Activated CD4-positive, CD25-positive, alpha-beta regulatory T cell treated with anti-CD3 and anti-CD28 coated beads, Interleukin-2, amount 50 U/mL, for 16 hours (primary cell): ENCODE measurements around the gene CHST6.
"Not testable (repeated sequence)": the region's sequence is repeated elsewhere in the genome, so short reads cannot be mapped to it uniquely, and the experiment has no call there.

Experiments
- DNase-seq: peaks from one replicate; pipeline ENCODE4 v3.0.0-alpha.2; 2020; ENCODE audit warnings: low read depth, low spot score

CHST6 gene

DNA sequence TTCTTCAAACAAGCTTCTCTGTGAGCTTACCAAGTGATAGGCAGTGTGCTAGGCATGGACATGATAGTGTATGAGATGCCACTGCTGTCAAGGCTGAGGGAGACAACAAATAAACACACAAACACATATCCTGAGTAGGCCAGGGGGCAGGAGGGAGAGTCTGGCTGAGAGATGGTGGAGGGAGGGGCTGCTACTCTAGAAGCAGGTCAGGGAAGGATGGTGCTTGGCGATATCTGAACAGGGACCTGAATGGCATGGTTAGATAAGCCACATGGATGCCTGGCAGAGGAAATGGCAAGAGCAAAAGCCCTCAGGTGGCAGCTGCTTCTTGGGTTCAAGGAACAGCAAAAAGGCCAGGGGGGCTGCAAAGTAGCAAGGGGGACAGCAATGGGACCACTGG lies 8.6 kb upstream of the CHST6 start:
- no peak for DNase-seq

DNA sequence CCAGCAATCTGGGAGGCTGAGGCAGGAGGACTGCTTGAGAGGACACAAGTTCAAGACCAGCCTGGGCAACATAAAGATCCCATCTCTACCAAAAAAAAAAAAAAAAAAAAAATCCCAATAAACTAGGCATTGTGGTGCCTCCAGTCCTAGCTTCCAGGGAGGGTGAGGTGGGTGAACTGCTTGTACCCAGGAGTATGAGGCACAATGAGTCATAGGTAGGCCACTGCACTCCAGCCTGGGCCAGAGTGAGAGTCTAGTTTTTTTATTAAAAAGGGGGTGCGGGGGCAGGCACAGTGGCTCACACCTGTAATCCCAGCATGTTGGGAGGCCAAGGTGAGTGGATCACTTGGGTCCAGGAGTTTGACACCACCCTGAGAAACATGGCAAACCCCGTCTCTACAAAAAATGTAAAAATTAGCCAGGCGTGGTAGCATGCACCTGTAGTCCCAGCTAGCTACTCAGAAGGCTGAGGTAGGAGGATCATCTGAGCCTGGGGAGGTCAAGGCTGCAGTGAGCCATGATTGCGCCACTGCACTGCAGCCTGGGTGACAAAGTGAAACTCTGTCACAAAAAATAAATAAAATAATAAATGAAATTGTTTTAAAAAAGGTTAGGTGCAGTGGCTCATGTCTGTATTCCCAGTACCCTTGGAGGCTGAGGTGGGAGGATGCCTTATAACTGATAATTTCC lies 7.8 kb upstream of the CHST6 start:
- no peak for DNase-seq

DNA sequence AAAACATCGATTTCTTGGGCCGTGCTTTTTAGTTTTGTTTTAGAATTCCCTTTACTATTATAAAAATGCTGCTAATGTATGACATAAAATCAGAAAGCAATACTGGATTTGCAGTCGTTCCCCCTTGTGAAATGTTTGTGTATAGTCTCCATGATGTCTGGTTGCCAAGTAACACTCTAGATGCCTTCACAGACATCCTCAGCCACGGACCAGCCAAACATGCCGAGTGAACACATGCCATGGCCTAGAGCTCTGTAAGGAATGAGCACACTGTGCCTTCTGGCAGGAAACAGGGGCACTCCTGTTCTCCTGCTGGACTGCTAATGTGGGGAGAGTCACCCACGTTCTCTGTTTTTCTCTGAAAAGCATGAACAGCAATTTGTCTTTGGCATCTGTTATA lies 6.6 kb upstream of the CHST6 start:
- DNase-seq: not testable (repeated sequence)

DNA sequence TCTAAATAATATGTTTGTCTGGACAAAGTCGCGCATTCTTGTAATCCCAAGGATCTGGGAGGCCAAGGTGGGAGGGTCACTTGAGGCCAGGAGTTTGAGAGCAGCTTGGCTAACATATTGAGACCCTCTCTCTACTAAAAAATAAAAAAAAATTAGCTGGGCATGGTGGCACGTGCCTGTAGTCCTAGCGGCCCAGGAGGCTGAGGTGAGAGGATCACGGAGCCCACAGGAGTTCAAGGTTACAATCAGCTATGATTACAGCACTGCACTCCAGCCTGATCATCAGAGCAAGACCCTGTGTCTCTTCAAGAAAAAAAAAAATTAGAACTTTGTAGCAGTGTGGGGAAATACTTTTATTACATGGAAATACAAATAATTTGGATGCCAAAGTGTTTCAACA lies 6.1 kb upstream of the CHST6 start:
- DNase-seq: no peak

- not testable (repeated sequence) for DNase-seq
Observed at GRCh38 chr16:75498605-75499322, 3.5 kb upstream of the CHST6 start.

GRCh38 chr16:75497558-75497957 lies 2.3 kb upstream of the CHST6 start:
- no peak for DNase-seq

GRCh38 chr16:75494661-75495075 lies 573 bp downstream of the CHST6 start:
- no peak for DNase-seq

- DNase-seq: no peak
Observed at GRCh38 chr16:75494184-75494583, 1.1 kb downstream of the CHST6 start.

- DNase-seq: no peak
Observed at GRCh38 chr16:75491876-75492275, 3.4 kb downstream of the CHST6 start.

GRCh38 chr16:75488322-75488721 lies 6.9 kb downstream of the CHST6 start:
- no peak for DNase-seq

- no peak for DNase-seq
Observed at GRCh38 chr16:75486676-75487313, 8.4 kb downstream of the CHST6 start.

GRCh38 chr16:75486014-75486675 lies 9.1 kb downstream of the CHST6 start:
- DNase-seq: no peak

DNA sequence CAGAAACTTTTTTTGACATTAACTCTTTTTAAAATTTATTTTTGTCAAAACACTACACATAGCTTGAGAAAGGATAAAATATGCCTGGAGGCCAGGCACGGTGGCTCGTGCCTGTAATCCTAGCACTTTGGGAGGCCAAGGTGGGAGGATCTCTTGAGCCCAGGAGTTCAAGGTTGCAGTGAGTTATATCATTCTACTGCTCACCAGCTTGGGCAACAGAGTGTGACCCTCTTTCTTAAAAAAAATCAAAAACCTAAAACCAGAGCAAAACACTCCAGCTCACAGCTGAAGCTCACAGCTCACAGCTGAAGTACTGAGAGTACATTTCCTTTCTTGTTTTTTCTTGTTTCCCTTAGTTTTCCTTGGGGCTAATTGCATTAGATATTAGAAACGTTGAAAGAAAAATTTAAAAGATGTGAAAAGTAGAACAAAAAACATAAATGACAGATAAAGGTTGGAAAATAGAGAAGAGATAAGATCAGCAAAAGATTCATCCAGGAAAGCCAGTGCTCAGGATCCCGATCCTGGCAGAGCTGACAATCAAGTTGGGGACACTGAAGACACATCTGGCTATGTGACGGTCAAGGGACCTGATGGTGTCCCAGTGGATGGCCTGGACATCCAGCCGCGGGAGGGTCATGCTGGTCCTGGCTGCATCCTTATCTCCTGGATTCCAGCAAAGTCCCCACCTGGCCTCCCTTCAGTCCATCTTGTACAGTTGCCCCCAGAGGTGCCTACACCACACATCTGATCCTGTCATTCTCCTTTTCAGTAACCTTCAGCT lies 9.8 kb downstream of the CHST6 start:
- DNase-seq: no peak

DNA sequence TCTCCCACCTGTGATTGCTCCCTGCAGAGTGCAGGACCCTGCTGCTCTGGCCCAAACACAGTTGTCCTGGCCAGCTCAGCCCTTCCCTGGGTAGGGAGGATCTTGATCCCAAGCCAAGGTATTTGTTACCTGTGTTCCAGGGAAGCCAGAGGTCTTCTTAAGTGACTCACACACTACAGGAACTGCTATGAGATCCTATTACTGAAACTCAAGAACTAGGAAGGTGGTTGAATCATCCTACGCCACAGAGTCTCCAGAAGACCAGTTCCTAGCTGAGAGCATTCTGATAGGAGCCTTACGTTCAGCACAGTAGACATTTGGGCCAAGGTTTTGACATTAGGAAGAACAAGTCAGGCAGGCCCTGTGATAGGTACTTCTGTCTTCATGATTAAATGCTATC lies 12.0 kb downstream of the CHST6 start:
- DNase-seq: no peak

GRCh38 chr16:75482434-75483205 lies 12.6 kb downstream of the CHST6 start:
- DNase-seq: no peak

DNA sequence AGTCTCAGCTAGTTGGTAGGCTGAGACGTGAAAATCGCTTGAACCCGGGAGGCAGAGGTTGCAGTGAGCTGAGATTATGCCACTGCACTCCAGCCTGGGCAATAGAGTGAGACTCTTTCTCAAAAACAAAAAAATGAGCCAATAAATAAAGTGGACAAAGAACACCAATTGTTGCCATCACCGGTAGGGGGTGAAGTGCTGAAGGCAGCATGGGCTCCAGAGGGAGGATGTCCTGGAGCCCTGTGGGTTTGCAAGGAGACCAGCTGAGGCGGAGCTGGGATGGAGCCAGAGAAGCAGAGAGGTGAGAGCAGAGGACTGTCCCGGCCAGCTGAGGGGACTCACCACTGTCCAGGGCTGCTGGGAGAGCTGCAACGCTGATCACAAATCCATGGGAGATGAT lies 13.8 kb downstream of the CHST6 start:
- no peak for DNase-seq

GRCh38 chr16:75479421-75479990 lies 15.7 kb downstream of the CHST6 start:
- no peak for DNase-seq

GRCh38 chr16:75478480-75479345 lies 16.5 kb downstream of the CHST6 start:
- DNase-seq: no peak

DNA sequence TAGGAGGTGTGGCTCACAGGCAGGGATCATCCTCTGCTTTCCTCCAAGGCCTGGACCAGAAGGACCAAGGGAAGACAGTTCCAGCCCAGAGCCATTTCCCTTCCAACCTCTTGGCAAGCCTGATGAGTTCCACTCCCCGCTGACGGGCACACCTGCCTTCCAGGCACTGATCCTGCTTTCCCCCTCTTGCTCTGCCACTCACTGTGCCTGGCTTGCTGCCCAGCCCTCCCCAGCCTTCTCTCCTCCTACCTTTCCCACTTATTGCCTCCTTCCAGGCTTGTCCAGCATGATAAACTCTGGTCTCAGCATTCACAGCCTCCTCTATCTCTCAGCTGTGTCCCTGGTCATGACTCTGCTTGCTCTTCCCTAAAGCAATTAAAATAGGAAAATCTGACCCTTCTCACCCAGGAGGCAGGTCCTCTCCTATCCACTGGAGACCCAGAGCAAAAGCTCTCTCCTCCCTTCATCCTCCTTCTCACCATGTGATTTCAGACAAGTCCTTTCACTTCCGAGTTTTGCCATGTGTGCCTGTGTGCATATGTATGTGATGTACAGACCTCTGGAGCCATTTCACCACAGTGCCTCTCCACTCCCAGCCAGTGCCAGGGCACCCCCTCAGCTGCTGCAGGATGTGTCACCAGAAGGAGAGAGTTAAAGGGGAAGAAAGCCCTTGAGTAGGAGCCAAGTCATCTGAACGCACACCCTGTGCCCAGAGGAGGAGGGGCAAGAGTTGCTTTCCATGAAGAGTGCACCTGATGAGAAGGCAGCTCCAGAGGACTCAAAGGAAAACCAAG lies 17.4 kb downstream of the CHST6 start:
- DNase-seq: no peak
